HG02588 (cell line): ENCODE results near the gene MAP4K4.

Source experiments
- ATAC-seq: cut with Tn5 transposase; IDR thresholded peaks from one replicate; pipeline ENCODE4 v1.9.1; 2021; ENCODE audit warnings: mild to moderate bottlenecking, moderate library complexity; ENCODE audit not compliant: unreplicated experiment

MAP4K4 gene

DNA sequence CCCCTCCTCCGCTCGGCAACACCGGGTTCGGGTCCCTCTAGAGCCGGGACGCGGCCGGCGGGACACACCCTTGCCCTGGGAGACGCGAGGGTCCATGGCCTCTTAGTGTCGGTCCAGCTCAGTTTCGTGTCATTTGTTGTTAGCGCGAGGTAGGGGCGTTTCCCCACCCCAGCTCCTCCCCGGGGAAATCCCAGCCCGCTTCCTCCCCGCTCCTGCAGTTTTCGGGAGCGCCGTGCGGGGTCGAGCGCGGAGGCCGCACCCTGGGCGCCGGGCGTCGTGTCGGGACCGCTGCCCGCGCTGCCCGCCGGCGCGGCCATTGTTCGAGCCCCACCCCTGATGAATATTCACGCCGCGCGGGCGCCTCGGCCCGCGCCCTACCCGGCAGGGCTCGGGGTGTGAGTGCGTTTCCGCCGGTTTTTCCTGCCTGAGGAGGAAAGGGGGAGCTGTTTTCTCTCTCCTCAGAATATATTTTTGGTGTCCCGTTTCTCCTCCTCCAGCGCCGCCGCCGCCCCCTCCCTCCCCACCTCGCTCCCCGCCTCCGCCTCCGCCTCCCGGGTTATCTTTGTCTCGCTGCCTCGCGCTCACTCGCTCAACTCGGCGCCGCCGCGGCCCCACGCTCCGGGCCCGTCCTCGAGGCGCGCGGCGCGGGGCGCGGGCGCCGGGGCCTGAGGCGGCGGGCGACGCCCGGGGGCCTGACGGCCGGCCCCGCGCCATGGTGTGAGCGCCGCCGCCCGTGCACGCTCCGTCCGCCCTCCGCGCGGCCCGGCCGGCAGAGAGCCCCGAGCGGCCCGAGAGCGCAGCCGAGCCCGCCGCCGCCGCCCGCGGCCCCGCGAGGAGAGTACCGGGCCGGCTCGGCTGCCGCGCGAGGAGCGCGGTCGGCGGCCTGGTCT lies at the start of gene MAP4K4:
TSS of gene MAP4K4 (plus strand) at position 584 of the 890 bp plus-strand sequence. CDS start 374 bp downstream, outside the sequence.
- peak; percentile 46 for ATAC-seq

GRCh38 chr2:101653469-101653868 lies 44.0 kb upstream of the MAP4K4 start:
- no peak for ATAC-seq

- ATAC-seq: no peak
These were observed 41.6 kb upstream of the MAP4K4 start for GRCh38 chr2:101655702-101656422.

GRCh38 chr2:101657787-101658186 lies 39.7 kb upstream of the MAP4K4 start:
- ATAC-seq: no peak

GRCh38 chr2:101658387-101658786 lies 39.1 kb upstream of the MAP4K4 start:
- ATAC-seq: no peak

DNA sequence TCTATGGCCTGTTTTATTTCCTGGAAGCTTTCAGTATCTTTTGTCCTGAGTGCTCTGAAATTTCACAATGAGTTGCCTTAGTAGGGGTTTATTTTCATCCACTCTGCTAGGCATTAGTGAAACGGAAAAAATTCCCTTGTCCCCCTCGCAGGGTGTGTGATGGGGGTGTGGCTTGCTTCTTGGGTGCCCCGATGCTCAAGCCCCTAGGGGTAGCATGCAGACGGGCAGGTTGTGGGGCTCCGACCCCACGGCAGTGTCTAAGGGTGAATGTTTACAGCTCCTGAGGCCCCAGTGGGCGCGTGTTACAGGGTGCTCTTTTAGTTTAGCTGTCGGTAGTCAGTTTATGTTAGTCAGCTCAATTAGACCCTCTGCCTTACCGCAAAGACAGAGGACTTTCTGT lies 32.2 kb upstream of the MAP4K4 start:
- ATAC-seq: no peak

DNA sequence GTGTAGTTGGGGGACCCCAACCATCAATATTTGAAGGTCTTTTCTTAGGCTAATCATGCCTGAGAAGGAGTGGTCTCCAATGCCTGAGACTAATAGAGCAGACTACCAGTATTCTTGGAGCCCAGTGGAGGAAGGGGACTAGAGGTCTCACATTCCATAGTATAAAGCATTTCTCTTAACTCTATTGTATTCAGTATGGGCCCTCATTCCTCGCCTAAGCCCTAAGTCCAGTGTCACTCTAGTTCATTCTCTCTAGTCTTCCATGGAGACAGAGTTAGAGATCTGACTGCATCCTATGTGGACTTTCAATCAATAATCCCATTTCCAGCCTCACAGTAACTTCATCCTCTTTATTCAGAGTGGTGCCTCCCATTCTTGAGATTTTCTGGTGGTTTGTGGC lies 29.7 kb upstream of the MAP4K4 start:
- no peak for ATAC-seq

GRCh38 chr2:101672047-101672446 lies 25.5 kb upstream of the MAP4K4 start:
- no peak for ATAC-seq

- ATAC-seq: no peak
These were observed 23.6 kb upstream of the MAP4K4 start for GRCh38 chr2:101673920-101674319.

DNA sequence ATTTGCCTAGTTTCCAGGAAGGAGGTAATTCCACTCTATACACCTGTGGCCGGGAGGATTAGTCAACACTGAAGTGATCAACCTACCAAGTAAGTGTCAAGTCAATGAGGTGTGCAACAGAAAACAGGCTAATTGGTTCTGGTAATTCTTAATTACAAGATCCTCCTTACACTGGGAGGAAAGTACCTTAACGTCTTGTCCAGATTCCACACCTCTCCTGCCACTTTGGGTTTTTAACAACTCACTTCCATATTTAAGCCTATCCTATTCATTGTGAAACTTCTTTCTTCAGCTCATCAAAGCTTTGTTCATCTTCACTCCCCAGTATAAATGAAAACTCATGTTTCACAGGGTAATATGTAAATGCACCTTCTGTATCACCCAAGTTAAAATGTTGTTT lies 22.0 kb upstream of the MAP4K4 start:
- no peak for ATAC-seq

GRCh38 chr2:101676674-101677073 lies 20.8 kb upstream of the MAP4K4 start:
- no peak for ATAC-seq

DNA sequence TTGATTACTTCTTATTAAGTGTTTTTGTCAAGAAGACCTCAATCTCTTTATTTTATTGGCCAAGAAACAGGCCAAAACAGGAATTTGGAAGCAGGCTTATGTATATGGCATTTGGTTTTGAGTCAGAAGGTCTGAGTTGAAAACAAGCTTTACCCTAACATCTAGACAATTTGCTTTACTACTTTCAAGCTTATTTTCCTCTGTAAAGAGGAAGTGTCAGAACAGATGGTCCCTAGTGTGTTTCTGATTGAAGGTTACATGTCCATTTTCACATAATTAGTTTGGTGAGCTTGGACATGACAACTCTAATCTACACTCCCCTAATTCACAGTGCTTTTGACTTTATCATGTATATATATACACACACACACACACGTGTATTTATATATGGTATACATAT lies 19.8 kb upstream of the MAP4K4 start:
- ATAC-seq: no peak

DNA sequence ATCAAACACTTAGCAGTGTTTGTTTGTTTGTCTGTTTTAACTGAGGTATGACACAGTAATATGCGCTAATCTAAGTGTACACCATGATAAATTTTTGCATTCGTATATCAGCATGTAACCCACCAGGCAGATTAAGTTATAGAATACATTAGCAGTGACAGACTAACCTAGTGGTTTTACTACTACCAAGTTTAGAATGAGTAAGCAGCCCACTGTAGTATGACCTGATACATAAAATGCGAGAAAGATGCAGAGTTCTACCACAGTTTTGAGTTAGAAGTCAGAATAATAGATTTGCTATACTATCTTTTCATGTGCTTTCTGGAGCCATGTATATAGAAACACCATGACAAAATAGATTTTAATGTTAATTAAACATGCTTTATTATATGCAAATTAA lies 19.1 kb upstream of the MAP4K4 start:
- no peak for ATAC-seq

- no peak for ATAC-seq
These were observed 18.3 kb upstream of the MAP4K4 start for GRCh38 chr2:101679037-101679726.

DNA sequence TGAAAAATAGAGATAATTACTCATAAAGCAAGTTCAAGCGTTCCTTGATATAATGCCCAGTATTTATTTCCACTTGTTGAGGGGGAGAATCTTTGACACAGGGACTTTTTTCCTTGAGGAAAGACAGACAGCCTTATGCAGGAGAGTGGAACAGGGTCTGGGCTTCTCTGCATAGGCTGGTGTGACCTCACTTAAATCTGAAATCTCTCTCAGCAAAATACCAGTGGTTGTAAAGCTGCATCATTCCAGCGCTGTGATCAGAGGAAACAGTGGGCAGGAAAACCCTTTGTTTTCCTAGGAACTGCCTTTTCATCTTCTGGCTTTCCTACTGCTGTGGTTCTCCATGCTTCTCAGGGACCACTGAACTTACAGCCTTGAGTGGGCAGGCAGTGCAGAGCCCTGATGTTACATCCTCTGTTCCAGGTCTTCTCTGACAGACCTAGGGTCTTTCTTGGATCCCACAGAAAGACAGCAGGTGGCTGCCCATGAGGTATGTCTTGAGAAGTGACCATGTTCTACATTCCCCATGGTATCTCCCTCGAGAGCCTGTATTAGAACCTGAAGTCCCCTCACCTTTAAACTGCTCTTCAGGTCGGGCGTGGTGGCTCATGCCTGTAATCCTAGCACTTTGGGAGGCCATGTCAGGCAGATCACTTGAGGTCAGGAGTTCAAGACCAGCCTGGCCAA lies 17.6 kb upstream of the MAP4K4 start:
- ATAC-seq: no peak

GRCh38 chr2:101682311-101682710 lies 15.2 kb upstream of the MAP4K4 start:
- no peak for ATAC-seq

GRCh38 chr2:101684313-101684712 lies 13.2 kb upstream of the MAP4K4 start:
- no peak for ATAC-seq

DNA sequence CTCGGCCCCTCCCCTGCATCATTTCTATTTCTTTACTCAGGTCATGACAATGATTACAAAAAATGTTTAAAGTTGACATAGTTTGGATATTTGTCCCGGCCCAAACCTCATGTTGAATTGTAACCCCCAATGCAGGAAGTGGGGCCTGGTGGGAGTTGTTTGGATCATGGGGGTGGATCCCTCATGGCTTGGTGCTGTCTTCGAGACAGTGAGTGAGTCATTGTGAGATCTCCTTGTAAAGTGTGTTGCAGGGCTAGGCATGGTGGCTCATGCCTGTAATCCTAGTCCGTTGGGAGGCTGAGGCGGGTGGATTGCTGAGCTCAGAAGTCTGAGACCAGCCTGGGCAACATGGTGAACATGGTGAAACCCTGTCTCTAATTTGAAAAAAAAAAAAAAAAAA lies 9.2 kb upstream of the MAP4K4 start:
- no peak for ATAC-seq

GRCh38 chr2:101689114-101689825 lies 8.2 kb upstream of the MAP4K4 start:
- ATAC-seq: no peak

DNA sequence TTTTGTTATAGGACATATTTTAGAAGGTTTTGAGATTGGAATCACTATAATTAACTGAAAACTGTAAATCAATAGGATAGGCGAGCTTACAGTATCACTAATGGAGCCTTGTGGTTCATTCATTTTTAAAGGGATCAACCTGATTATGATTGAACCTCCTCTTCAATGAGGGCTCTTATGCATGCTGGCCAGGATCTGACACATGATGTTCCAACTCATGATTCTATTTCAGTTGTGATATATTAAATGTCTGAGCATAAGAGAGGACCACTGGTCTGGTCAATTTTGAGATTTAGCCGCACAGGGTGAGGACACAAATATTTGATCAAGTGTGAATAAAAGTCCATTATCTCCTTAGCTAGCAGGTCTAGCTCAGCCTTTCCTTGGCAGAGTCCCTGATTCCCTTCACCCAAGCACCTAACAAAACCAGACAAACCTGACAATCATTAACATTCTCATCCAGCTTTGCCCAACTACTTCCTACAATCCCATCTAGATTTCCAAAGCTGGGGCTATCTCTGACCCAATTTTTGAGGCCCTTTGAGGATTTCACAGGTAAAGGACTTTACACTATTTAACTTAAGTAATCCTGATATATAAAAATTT lies 6.9 kb upstream of the MAP4K4 start:
- no peak for ATAC-seq
